Skeletal muscle satellite cell (primary cell): ENCODE measurements around the gene COLQ.

Experiments
- H3K27me3 ChIP-seq: 2 replicates; pipeline ENCODE4 v1.7.0; 2013; ENCODE audit warnings: low read length; ENCODE audit not compliant: control insufficient read depth, insufficient read depth
- H3K36me3 ChIP-seq: 2 replicates; pipeline ENCODE4 v1.7.0; 2013; ENCODE audit warnings: mild to moderate bottlenecking, control low read depth, low read length; ENCODE audit not compliant: insufficient read depth
- H3K4me1 ChIP-seq: 2 replicates; pipeline ENCODE4 v1.7.0; 2013; ENCODE audit warnings: low read length; ENCODE audit not compliant: control insufficient read depth, insufficient read depth
- H3K4me2 ChIP-seq: 2 replicates; pipeline ENCODE4 v1.7.0; 2013; ENCODE audit warnings: mild to moderate bottlenecking, low read length
- H3K4me3 ChIP-seq: 2 replicates; pipeline ENCODE4 v1.7.0; 2013; ENCODE audit warnings: low read length
- H3K9ac ChIP-seq: 2 replicates; pipeline ENCODE4 v1.7.0; 2013; ENCODE audit warnings: mild to moderate bottlenecking, low read depth, low read length, moderate library complexity
- H3K9me3 ChIP-seq: replicated peaks from 2 replicates; pipeline ENCODE4 v1.7.0; 2013; ENCODE audit warnings: mild to moderate bottlenecking, control low read depth, low read length

The COLQ gene

GRCh38 chr3:15520185-15520584 lies 1.3 kb downstream of the COLQ start:
- Histone ChIP-seq H3K36me3 (no peaks in the 10 kb centered on the region), H3K4me3 (no peak overlapping the region), H3K9me3 (no peaks in the 10 kb centered on the region), H3K9ac (no peak overlapping the region), H3K4me1 (no peaks in the 10 kb centered on the region), H3K4me2 (no peak overlapping the region), H3K27me3 (peaks cover 11% of the 10 kb centered on the region)

DNA sequence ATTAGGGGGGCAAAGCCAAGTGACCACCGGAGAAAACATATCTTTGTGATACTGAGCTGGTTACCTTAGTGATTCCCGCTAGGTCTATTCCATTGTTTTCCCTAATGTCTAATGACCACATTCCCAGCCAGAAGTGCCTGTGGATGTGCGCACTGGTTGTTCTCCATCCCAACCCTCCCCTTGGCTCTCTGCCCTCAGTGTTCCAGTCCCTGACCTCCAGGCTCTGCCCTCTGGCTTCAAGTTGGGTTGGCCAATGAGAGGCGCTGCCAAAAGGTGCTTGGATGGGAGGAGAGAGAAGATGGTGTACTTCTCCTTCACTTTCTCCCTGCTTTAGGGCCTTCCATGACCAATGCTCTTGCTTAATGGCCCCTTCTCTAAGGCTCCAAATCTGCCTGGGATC lies 2.4 kb downstream of the COLQ start:
- Histone ChIP-seq H3K27me3 (peaks cover 11% of the 10 kb centered on the region), H3K9ac (no peak overlapping the region), H3K36me3 (no peaks in the 10 kb centered on the region), H3K4me2 (no peak overlapping the region), H3K4me3 (no peak overlapping the region), H3K4me1 (no peaks in the 10 kb centered on the region), H3K9me3 (no peaks in the 10 kb centered on the region)

DNA sequence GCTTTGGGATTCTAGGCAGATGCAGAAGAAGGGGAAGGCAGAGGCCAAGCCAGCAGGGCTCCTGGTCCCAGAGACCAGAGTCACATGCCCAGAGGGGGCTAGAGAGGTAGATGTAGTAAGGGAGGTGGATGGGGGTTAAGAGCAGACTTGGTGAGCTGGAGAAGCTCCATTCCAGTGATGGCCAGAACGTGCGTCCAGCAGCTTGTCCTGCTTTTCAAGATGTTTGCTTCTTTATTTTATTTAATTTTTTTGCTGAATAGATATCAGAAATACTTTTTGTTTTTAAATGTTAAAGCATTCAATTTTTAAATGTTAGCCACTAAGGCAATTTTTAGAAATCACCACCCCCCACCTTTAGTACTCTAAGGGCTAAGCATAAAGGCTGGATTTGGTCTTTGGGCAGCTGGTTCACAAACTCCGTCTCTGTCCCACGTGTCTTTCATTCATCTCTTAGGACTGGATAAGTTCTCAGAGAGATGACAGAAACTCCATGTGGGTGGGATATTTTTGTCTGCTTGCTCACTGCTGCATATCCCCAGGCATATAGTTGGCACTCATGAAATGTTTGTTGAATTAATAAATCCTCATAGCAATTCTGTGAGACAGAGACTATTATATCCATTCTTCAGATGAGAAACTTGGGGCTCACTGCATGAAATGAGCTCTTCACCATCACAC lies 6.7 kb downstream of the COLQ start:
- Histone ChIP-seq H3K36me3 (no peaks in the 10 kb centered on the region), H3K4me3 (no peak overlapping the region), H3K4me2 (no peak overlapping the region), H3K9me3 (no peaks in the 10 kb centered on the region), H3K27me3 (peaks cover 21% of the 10 kb centered on the region), H3K9ac (no peak overlapping the region), H3K4me1 (no peaks in the 10 kb centered on the region)

DNA sequence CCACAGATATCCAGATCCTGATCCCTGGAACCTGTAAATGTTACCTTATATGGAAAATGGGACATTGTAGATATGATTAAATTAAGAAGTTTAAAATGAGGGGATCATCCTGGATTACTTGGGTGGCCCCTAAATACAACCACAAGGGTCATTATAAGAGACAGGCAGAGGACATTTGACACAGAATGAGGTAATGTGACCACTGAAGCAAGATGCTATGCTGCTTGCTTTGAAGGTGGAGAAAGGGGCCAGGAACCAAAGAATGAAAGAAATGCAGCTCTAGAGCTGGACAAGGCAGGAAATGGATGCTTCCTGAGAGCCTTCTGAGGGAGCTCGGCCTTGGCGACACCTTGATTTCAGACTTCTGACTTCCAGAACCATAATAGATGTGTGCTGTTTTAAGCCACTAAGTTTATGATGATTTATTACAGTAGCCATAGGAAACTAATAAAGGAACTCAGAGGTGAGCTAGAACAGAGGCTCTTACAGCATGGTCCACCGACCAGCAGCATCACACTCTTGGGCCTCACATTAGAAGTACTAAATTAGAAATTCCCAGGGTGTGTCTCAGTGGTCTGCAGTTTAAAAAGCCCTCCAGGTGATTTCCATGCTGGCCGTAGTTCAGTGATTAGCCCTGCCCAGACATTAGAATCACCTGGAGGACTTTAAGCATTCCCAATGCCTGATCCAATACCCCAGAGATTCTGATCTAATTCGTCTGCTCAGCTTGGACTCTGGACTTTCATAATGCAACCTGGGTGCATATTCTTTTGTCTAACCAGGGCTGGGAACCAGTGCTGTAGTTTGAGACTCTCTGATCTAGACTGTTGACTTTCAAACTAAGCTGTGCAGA lies 7.5 kb downstream of the COLQ start:
- Histone ChIP-seq H3K36me3 (no peaks in the 10 kb centered on the region), H3K9me3 (no peaks in the 10 kb centered on the region), H3K9ac (no peak overlapping the region), H3K27me3 (peaks cover 24% of the 10 kb centered on the region), H3K4me2 (no peak overlapping the region), H3K4me1 (no peaks in the 10 kb centered on the region), H3K4me3 (no peak overlapping the region)

DNA sequence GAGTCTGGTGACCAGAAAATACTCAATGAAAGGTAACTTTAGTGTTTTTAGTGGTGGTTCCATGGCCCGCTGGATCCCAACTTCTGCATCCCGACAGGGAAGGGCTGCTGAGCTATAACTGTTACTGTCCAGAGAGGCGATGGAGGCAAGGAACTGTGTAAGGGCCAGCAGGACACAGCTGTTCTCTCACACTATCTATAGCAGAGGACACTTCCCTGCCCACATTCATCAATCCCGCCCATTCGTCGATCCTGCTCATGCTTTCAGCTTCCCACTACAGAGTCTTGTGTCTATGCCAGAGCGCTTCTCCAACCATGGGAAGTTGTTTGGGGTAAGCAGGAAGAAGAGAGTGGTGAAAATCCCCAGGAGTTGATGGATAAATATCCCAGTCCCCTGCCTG lies 8.4 kb downstream of the COLQ start:
- Histone ChIP-seq H3K36me3 (no peaks in the 10 kb centered on the region), H3K4me1 (no peaks in the 10 kb centered on the region), H3K4me2 (no peak overlapping the region), H3K9me3 (no peaks in the 10 kb centered on the region), H3K4me3 (no peak overlapping the region), H3K9ac (no peak overlapping the region), H3K27me3 (peaks cover 24% of the 10 kb centered on the region)

DNA sequence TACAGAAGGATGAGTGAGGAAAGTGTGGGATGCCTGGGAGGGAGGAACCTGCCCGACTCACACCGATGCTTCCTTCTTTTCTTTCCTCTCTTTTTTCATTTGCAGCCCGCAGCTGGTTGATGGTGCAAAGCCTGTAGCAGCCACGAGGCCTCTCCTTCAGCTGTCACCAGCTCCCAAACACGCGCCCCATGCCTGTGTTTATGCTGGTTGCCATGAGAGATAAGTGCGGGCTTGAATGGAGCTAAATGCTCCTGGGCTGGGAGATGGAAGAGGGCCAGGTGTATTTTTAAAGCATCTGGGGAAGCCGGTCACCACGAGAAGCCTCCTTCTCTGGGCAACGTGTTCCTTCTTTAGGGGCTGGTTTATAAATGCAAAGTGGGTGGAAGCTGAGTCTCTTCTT lies 9.3 kb downstream of the COLQ start:
- Histone ChIP-seq H3K9ac (no peak overlapping the region), H3K4me1 (no peaks in the 10 kb centered on the region), H3K9me3 (no peaks in the 10 kb centered on the region), H3K4me2 (no peak overlapping the region), H3K4me3 (no peak overlapping the region), H3K27me3 (peaks cover 24% of the 10 kb centered on the region), H3K36me3 (no peaks in the 10 kb centered on the region)

DNA sequence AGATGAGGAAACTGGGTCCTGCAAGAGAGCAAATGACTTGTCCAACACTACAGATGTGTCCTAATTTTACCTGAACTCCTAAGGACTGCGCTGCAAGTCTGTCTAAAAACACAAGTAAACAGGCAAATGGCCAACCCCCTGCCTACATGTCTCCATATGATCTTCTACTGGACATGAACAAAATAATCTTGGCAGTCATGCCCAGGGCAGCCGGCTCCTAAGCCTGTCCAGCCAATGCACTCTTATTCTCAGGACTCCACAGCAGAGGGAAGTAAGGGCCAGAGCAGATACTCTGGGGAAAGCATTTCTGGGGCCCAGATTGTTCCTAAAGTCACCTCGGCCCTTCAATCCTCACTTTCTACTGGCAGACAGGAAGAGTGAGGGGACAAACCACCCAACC lies 10.3 kb downstream of the COLQ start:
- no peaks in the 10 kb centered on the region for H3K4me1 ChIP-seq
- H3K36me3 ChIP-seq = no peaks in the 10 kb centered on the region
- H3K9ac ChIP-seq = no peak overlapping the region
- H3K4me3 ChIP-seq = no peak overlapping the region
- H3K4me2 ChIP-seq = no peak overlapping the region
- no peaks in the 10 kb centered on the region for H3K9me3 ChIP-seq
- H3K27me3 ChIP-seq = peaks cover 24% of the 10 kb centered on the region

DNA sequence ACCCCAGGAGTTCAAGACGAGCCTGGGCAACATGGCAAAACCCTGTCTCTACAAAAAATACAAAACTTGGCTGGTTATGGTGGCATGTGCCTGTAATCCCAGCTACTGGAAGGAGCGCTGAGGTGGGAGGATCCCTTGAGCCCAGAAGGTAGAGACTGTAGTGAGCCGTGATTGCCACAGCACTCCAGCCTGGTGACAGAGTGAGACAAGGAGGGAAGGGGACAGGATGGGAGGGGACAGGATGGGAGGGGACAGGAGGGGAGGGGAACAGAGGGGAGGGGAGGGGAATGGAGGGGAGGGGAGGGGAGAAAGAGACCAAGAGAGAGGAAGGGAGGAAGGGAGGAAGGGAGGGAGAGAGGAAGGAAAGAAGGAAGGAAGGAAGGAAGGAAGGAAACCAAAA lies 11.0 kb downstream of the COLQ start:
- Histone ChIP-seq H3K9ac (no peak overlapping the region), H3K4me3 (no peak overlapping the region), H3K4me2 (no peak overlapping the region), H3K27me3 (peaks cover 29% of the 10 kb centered on the region), H3K4me1 (no peaks in the 10 kb centered on the region), H3K36me3 (no peaks in the 10 kb centered on the region), H3K9me3 (no peaks in the 10 kb centered on the region)

- H3K27me3 ChIP-seq = peaks cover 17% of the 10 kb centered on the region
- H3K9me3 ChIP-seq = no peaks in the 10 kb centered on the region
- no peak overlapping the region for H3K9ac ChIP-seq
- H3K36me3 ChIP-seq = no peaks in the 10 kb centered on the region
- H3K4me3 ChIP-seq = no peak overlapping the region
- no peak overlapping the region for H3K4me2 ChIP-seq
- no peaks in the 10 kb centered on the region for H3K4me1 ChIP-seq
Measured at GRCh38 chr3:15506571-15506970, 14.9 kb downstream of the COLQ start.

DNA sequence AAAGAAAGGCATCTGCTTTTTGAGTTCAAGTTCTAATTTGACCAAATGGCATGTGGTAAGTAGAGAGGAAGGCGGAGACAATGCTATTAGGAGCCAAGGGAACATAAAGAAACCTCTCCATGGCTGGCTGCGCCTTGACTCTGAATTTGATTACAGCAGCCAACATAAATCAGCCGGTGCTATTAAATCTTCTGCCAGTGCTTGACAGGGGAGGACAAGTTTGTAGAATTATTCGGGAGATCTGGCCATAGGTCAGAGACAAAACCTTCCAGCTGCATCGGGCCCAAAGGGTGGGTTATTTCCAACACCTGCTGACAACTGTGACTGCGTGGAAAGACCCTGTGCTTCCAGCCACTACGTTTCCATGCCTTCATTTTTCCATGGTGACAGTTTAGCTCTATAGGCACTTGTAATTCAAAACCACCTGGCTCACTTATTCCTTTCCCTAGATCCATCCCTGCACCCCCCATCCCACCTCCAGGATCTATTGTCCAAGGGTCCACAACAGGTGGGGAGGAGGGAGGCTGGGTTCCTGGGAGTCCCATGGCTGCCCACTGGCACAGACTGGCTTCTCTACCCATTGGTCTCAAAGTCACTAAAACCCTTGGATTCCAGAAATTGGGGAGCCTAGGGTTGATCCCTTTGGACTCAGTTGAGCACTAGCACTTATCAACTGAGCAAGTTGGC lies 15.9 kb downstream of the COLQ start:
- Histone ChIP-seq H3K36me3 (no peaks in the 10 kb centered on the region), H3K9me3 (no peaks in the 10 kb centered on the region), H3K4me3 (no peak overlapping the region), H3K9ac (no peak overlapping the region), H3K4me2 (no peak overlapping the region), H3K27me3 (peaks cover 22% of the 10 kb centered on the region), H3K4me1 (no peaks in the 10 kb centered on the region)

- H3K4me1 ChIP-seq = peaks cover 3% of the 10 kb centered on the region
- no peak overlapping the region for H3K9ac ChIP-seq
- no peaks in the 10 kb centered on the region for H3K9me3 ChIP-seq
- peaks cover 33% of the 10 kb centered on the region for H3K27me3 ChIP-seq
- H3K4me3 ChIP-seq = no peak overlapping the region
- H3K4me2 ChIP-seq = no peak overlapping the region
- H3K36me3 ChIP-seq = no peaks in the 10 kb centered on the region
Measured at GRCh38 chr3:15502616-15503015, 18.9 kb downstream of the COLQ start.
